K562 (cell line): ENCODE data around the gene TNK2. TPM values are rescaled to one million over a fixed set of nuclear protein-coding genes. Genes with fewer than 3 reads are reported as not detected.
A peak's percentile ranks its signal among the peaks of the same experiment; 100 is the strongest.

Source experiments
- BRD4 ChIP-seq: fragments of 200-600 bp; sonication (generic); IDR thresholded peaks from 2 replicates; pipeline ENCODE4 v1.6.1; 2017; ENCODE audit warnings: inconsistent platforms
- CBX5 ChIP-seq: IDR thresholded peaks from 2 replicates; pipeline ENCODE4 v1.6.1; 2014; ENCODE audit warnings: low read depth, borderline replicate concordance
- CREB3 ChIP-seq: fragments of 450-650 bp; conservative IDR thresholded peaks from 2 replicates; pipeline ENCODE4 v1.6.1; 2016; ENCODE audit warnings: missing genetic modification characterization, low read depth, mild to moderate bottlenecking, missing compliant biosample characterization, moderate library complexity
- DPF2 ChIP-seq: fragments of 450-650 bp; IDR thresholded peaks from 2 replicates; pipeline ENCODE4 v1.6.1; 2016
- GATAD2A ChIP-seq: fragments of 450-650 bp; IDR thresholded peaks from 2 replicates; pipeline ENCODE4 v1.6.1; 2017
- KDM1A ChIP-seq, 2 experiments: fragments of 450-650 bp; IDR thresholded peaks; 2 replicates each; pipeline ENCODE4 v1.6.1; 2016; ENCODE audit warnings: mild to moderate bottlenecking in 2 of 2
- MEF2A ChIP-seq: IDR thresholded peaks from 2 replicates; pipeline ENCODE4 v1.6.1; 2011; ENCODE audit warnings: low read depth, mild to moderate bottlenecking, low read length, moderate library complexity; ENCODE audit not compliant: control insufficient read depth
- MLX ChIP-seq, 2 experiments: fragments of 450-650 bp in 1 of 2; sonication (generic) in 1 of 2; formaldehyde crosslinking; conservative IDR thresholded peaks; 2 replicates each; pipeline versions ENCODE4 v1.4.0 to v1.8.1; 2020 to 2022; ENCODE audit warnings: mild to moderate bottlenecking in 1 of 2, missing genetic modification reagents in 1 of 2
- NFIC ChIP-seq: fragments of 450-650 bp; IDR thresholded peaks from 2 replicates; pipeline ENCODE4 v1.6.1; 2017; ENCODE audit warnings: mild to moderate bottlenecking, inconsistent platforms
- NR2C2 ChIP-seq, 2 experiments: fragments of 200-800 bp in 1 of 2; sonication (Bioruptor generic) in 1 of 2; sonication (generic) in 1 of 2; formaldehyde crosslinking in 1 of 2; IDR thresholded peaks; 2 replicates each; pipeline versions ENCODE4 v1.6.1 to v1.8.0; 2016 to 2022; ENCODE audit warnings: mild to moderate bottlenecking in 1 of 2, missing compliant biosample characterization in 1 of 2, missing genetic modification characterization in 1 of 2, missing genetic modification reagents in 1 of 2
- SIN3A ChIP-seq, 2 experiments: fragments of 150-350 bp in 1 of 2; IDR thresholded peaks; 2 replicates each; pipeline ENCODE4 v1.6.1; 2011 to 2016; ENCODE audit warnings: borderline replicate concordance in 2 of 2, low read depth in 2 of 2, low read length in 2 of 2, mild to moderate bottlenecking in 2 of 2, moderate library complexity in 2 of 2; ENCODE audit not compliant: control insufficient read depth in 1 of 2
- SNIP1 ChIP-seq: fragments of 450-650 bp; IDR thresholded peaks from 2 replicates; pipeline ENCODE4 v1.7.1; 2017; ENCODE audit warnings: low read depth, mild to moderate bottlenecking
- TCF3 ChIP-seq: sonication (generic); formaldehyde crosslinking; IDR thresholded peaks from 2 replicates; pipeline ENCODE4 v1.4.0; 2020; ENCODE audit warnings: mild to moderate bottlenecking, missing genetic modification reagents
- TOE1 ChIP-seq, 2 experiments: fragments of 450-650 bp in 1 of 2; sonication (generic) in 1 of 2; formaldehyde crosslinking in 1 of 2; IDR thresholded peaks; 2 replicates each; pipeline versions ENCODE4 v1.7.1 to v1.8.0; 2016 to 2022; ENCODE audit warnings: borderline replicate concordance in 2 of 2, mild to moderate bottlenecking in 2 of 2, antibody characterized with exemption in 1 of 2, inconsistent platforms in 1 of 2, low read depth in 1 of 2, missing genetic modification reagents in 1 of 2, moderate library complexity in 1 of 2
- USF2 ChIP-seq: sonication (generic); formaldehyde crosslinking; IDR thresholded peaks from 2 replicates; pipeline ENCODE4 v1.5.0; 2020; ENCODE audit warnings: missing genetic modification reagents
- ZBTB49 ChIP-seq: sonication (generic); formaldehyde crosslinking; IDR thresholded peaks from 2 replicates; pipeline ENCODE4 v1.8.0; 2022; ENCODE audit warnings: missing genetic modification reagents, mild to moderate bottlenecking, borderline replicate concordance
- ZNF766 ChIP-seq: fragments of 200-800 bp; sonication (Bioruptor generic); conservative IDR thresholded peaks from 2 replicates; pipeline ENCODE4 v1.6.1; 2016; ENCODE audit warnings: missing genetic modification characterization, missing compliant biosample characterization
- polyA plus RNA-seq, 8 experiments: library from polyadenylated mRNA; depleted of rRNA in 4 of 8; stranded (reverse) in 5 of 8; unstranded in 3 of 8; fragments of >200 nt; fragmentation: Nextera tagmentation in 2 of 8; fragmentation: Illumina TruSeq in 1 of 8; extraction: Ambion mirVana in 2 of 8; extraction: Trizol in 1 of 8; gene quantifications; 2 replicates each; pipeline versions ENCODE4 v1.2.1 to v1.2.3, GENCODE V29; 2011 to 2014; ENCODE audit warnings: inconsistent platforms in 1 of 8, missing spikeins in 1 of 8
- total RNA-seq, 7 experiments: library from RNA; depleted of rRNA in 6 of 7; stranded (reverse); fragments of >200 nt in 6 of 7; fragmentation: Illumina TruSeq in 2 of 7; extraction: Trizol in 2 of 7; gene quantifications; 2 replicates each; pipeline versions ENCODE4 v1.2.1 to v1.2.3, GENCODE V29; 2011 to 2021; ENCODE audit warnings: low replicate concordance in 1 of 7

TNK2 gene
- total and polyA plus RNA-seq, 9 of the 15 experiments (the other 6 are each of a cell fraction or from before 2014, with no cell fraction given), result 0.03 to 33.8 (median 6.5) TPM

GRCh38 chr3:195907934-195908693, at the start of gene TNK2 (continued):
- TF ChIP-seq MLX (CRISPR knock-in tag; conservative IDR thresholded peaks at IDR 0.05), result no peak
- TF ChIP-seq USF2 (CRISPR knock-in tag), result peak; percentile 94
- TF ChIP-seq DPF2, result peak; percentile 48; the same call in 1 of the 2 replicates
- peak; percentile 86 for TF ChIP-seq NFIC
- TF ChIP-seq ZBTB49 (CRISPR knock-in tag), result no peak
- no peak for TF ChIP-seq SNIP1
- no peak for TF ChIP-seq GATAD2A
- peak; percentile 32; the same call in 1 of the 2 replicates for TF ChIP-seq ZNF766 (CRISPR knock-in tag)
- 0 out of 2 replicates have a peak, but pooled peaks have one; percentile 44 for TF ChIP-seq NR2C2 (CRISPR knock-in tag; IDR thresholded peaks at IDR 0.05)
- no peak for TF ChIP-seq NR2C2 (tag; IDR thresholded peaks at IDR 0.05)
- TF ChIP-seq MEF2A, result no peak
- peak in 1 of 2 experiments; percentile 13; a peak in 1 of 4 replicates for TF ChIP-seq KDM1A (IDR thresholded peaks at IDR 0.05)
- TF ChIP-seq CREB3 (tag), result no peak
- TF ChIP-seq SIN3A (IDR thresholded peaks at IDR 0.05; ENCODE audit: borderline replicate concordance in 2 of 2, control insufficient read depth in 1 of 2, low read depth in 2 of 2, low read length in 2 of 2), result peak in 1 of 2 experiments; percentile 16; a peak in 2 of 4 replicates
- TF ChIP-seq BRD4, result no peak
- peak; percentile 94 for TF ChIP-seq TOE1 (IDR thresholded peaks at IDR 0.05; ENCODE audit: borderline replicate concordance)
- no peak for TF ChIP-seq TOE1 (CRISPR knock-in tag; IDR thresholded peaks at IDR 0.05; ENCODE audit: borderline replicate concordance, low read depth)
- TF ChIP-seq CBX5, result no peak
- TF ChIP-seq TCF3 (CRISPR knock-in tag), result 0 out of 2 replicates have a peak, but pooled peaks have one; percentile 5
